Hepatocyte (in vitro differentiated cells): Measurements from ENCODE around the gene CCL3.

Experiments
- CTCF ChIP-seq: fragments of 200-600 bp; sonication (generic); IDR thresholded peaks from 2 replicates; pipeline ENCODE4 v1.5.1; 2016; ENCODE audit warnings: antibody characterized with exemption, mild to moderate bottlenecking; ENCODE audit not compliant: poor library complexity
- EZH2 ChIP-seq: fragments of 200-600 bp; sonication (generic); IDR thresholded peaks from 2 replicates; pipeline ENCODE4 v1.6.1; 2016; ENCODE audit warnings: antibody characterized with exemption, mild to moderate bottlenecking, borderline replicate concordance
- EZH2phosphoT487 ChIP-seq: fragments of 200-600 bp; sonication (generic); IDR thresholded peaks from one replicate; pipeline ENCODE4 v1.6.1; 2018; ENCODE audit warnings: antibody characterized with exemption, mild to moderate bottlenecking, low read depth, moderate library complexity; ENCODE audit not compliant: unreplicated experiment, severe bottlenecking

GRCh38 chr17:36131931-36132330, 42.0 kb upstream of the CCL3 start:
- TF ChIP-seq CTCF = no peak
- TF ChIP-seq EZH2phosphoT487 = no peak
- TF ChIP-seq EZH2 = no peak
